Ovary (tissue), 9 donors: ENCODE results near the gene KLHDC8B. TPM values are rescaled to one million over a fixed set of nuclear protein-coding genes. Genes with fewer than 3 reads are reported as not detected.

Experiments
- DNase-seq, 5 donors: peaks; one replicate each; pipeline ENCODE4 v3.0.0-alpha.2; 2019 to 2020
- H3K27ac ChIP-seq, 2 donors: fragments of 200-600 bp; one replicate each; pipeline versions ENCODE4 v1.5.1 to v1.8.0; 2019 to 2022
- H3K27me3 ChIP-seq: fragments of 200-600 bp; one replicate; pipeline ENCODE4 v1.8.0; 2022
- H3K36me3 ChIP-seq: fragments of 200-600 bp; sonication (generic); one replicate; pipeline ENCODE4 v1.5.1; 2019
- H3K4me1 ChIP-seq: one replicate; pipeline ENCODE4 v1.8.1; 2013; ENCODE audit warnings: mild to moderate bottlenecking, moderate library complexity; ENCODE audit not compliant: insufficient read depth
- H3K4me3 ChIP-seq: fragments of 200-600 bp; sonication (generic); one replicate; pipeline ENCODE4 v1.5.1; 2017
- H3K9me3 ChIP-seq, 2 donors: fragments of 200-600 bp in 1 of 2; sonication (generic) in 1 of 2; one replicate each; pipeline versions ENCODE4 v1.5.1 to v1.8.1; 2013 to 2019; ENCODE audit warnings: mild to moderate bottlenecking in 1 of 2, moderate library complexity in 1 of 2
- CTCF ChIP-seq, 3 donors: fragments of 450-650 bp in 2 of 3; fragments of 200-600 bp in 1 of 3; IDR thresholded peaks; one replicate each; pipeline versions ENCODE4 v1.5.1 to v1.8.0; 2016 to 2022; ENCODE audit warnings: antibody characterized with exemption in 3 of 3, mild to moderate bottlenecking in 1 of 3
- EP300 ChIP-seq: sonication (generic); formaldehyde crosslinking; IDR thresholded peaks from one replicate; pipeline ENCODE4 v1.6.1; 2017; ENCODE audit warnings: antibody characterized with exemption
- POLR2A ChIP-seq: fragments of 450-650 bp; IDR thresholded peaks from one replicate; pipeline ENCODE4 v1.6.1; 2017; ENCODE audit warnings: antibody characterized with exemption, mild to moderate bottlenecking, moderate library complexity
- WGBS, 3 donors: extraction: QIAGEN DNeasy Blood & Tissue Kit in 1 of 3; methylation state at CpG; one replicate each; pipeline versions ENCODE4 v1.1.5 to v1.1.7; 2013 to 2017; 5-methylcytosine and 5-hydroxymethylcytosine counted together
- intact Hi-C, 4 donors: fragments of 100-400 bp; cut with DNase I; formaldehyde crosslinking; loops; one replicate each; pipeline versions ENCODE4 v1.11.0 to v1.15.1; 2022 to 2023
- polyA plus RNA-seq, 2 donors: library from polyadenylated mRNA; stranded (reverse); fragments of 200-250 nt in 1 of 2; fragments of 350-450 nt in 1 of 2; fragmentation: Illumina TruSeq in 1 of 2; extraction: RNeasy Lipid Tissue Mini Kit (QIAGEN cat#74804) in 1 of 2; gene quantifications; one replicate each; pipeline ENCODE4 v1.2.3, GENCODE V29; 2013 to 2014
- total RNA-seq, 7 donors: library from RNA; depleted of rRNA in 2 of 7; stranded (reverse); fragments of >200 nt in 2 of 7; fragmentation: NEBNext Ultra II Directional in 3 of 7; extraction: Animal tissue kit (Norgen Biotek cat#: 25700) in 3 of 7; gene quantifications; one replicate each; pipeline versions ENCODE4 v1.1.0 to v1.2.4, GENCODE V29; 2016 to 2023
- donor health status: DM: no; HTN: no; CAD: no; lungs with moderate emphysema.
- donor health status: DM: no; HTN: no; CAD: no.
- donor health status: Bipolar disorder and iron deficiency.
- donor health status: DM: yes; HTN: yes; CAD: no.
- donor health status: DM: no; HTN: no; CAD: no.
- donor health status: DM: yes; HTN: yes; CAD: no.

Gene KLHDC8B
- total and polyA plus RNA-seq, 9 donors: 67.1 to 244 (median 109) TPM

- intact Hi-C loops: loop anchor here (5.0 to 10.0 kb wide), 4 partner anchors 104 to 274 kb away; partner anchors contain the start of genes C3orf62 (in 4 of the 4) and USP4 (in 1 of the 4)
- Histone ChIP-seq H3K27me3 (no peaks in the 10 kb centered on the region), H3K27ac (peak overlapping the region; percentile 75 to 89), H3K9me3 (no peaks in the 10 kb centered on the region), H3K36me3 (no peaks in the 10 kb centered on the region), H3K4me3 (peak overlapping the region; percentile 72), H3K4me1 (peaks cover 14% of the 10 kb centered on the region)
- TF ChIP-seq EP300 (no peak), CTCF (IDR thresholded peaks at IDR 0.05) (no peak), POLR2A (no peak)
- DNase-seq: no peak
- WGBS, 3 donors: 2 to 8% (median 7%) methylated on average over 1 of the region's 1 CpG
Measured at GRCh38 chr3:49170744-49171118, 667 bp upstream of the KLHDC8B start.

GRCh38 chr3:49171775-49172500 is 540 bp downstream of the KLHDC8B start:
- Histone ChIP-seq H3K9me3 (no peaks in the 10 kb centered on the region), H3K27ac (peak overlapping the region; percentile 75 to 89), H3K4me1 (peaks cover 14% of the 10 kb centered on the region), H3K36me3 (no peaks in the 10 kb centered on the region), H3K4me3 (peak overlapping the region; percentile 72), H3K27me3 (no peaks in the 10 kb centered on the region)
- DNase-seq: no peak
- WGBS, 3 donors: 4 to 5% (median 5%) methylated on average over 7 of the region's 7 CpGs
- intact Hi-C loops: loop anchor here (5.0 to 10.0 kb wide), 4 partner anchors 103 to 273 kb away; partner anchors contain the start of genes C3orf62 (in 4 of the 4) and USP4 (in 1 of the 4)
- TF ChIP-seq POLR2A: no peak
- TF ChIP-seq EP300: no peak
- no peak for TF ChIP-seq CTCF (IDR thresholded peaks at IDR 0.05)

- Histone ChIP-seq H3K36me3 (no peaks in the 10 kb centered on the region), H3K27me3 (no peaks in the 10 kb centered on the region), H3K27ac (peak overlapping the region; percentile 75 to 89), H3K4me1 (peaks cover 14% of the 10 kb centered on the region), H3K4me3 (peak overlapping the region; percentile 72), H3K9me3 (no peaks in the 10 kb centered on the region)
- intact Hi-C loops: loop anchor here (5.0 to 10.0 kb wide), 4 partner anchors 102 to 272 kb away; partner anchors contain the start of genes C3orf62 (in 4 of the 4) and USP4 (in 1 of the 4)
- WGBS, 3 donors: 3 to 19% (median 16%) methylated on average over 5 to 7 of the region's 7 CpGs
- TF ChIP-seq POLR2A (no peak), EP300 (no peak), CTCF (IDR thresholded peaks at IDR 0.05) (no peak)
- DNase-seq: peak in 4 of 5 donors; percentile 33 to 50 (median 47)
Measured at GRCh38 chr3:49172551-49173041, 1.2 kb downstream of the KLHDC8B start.

DNA sequence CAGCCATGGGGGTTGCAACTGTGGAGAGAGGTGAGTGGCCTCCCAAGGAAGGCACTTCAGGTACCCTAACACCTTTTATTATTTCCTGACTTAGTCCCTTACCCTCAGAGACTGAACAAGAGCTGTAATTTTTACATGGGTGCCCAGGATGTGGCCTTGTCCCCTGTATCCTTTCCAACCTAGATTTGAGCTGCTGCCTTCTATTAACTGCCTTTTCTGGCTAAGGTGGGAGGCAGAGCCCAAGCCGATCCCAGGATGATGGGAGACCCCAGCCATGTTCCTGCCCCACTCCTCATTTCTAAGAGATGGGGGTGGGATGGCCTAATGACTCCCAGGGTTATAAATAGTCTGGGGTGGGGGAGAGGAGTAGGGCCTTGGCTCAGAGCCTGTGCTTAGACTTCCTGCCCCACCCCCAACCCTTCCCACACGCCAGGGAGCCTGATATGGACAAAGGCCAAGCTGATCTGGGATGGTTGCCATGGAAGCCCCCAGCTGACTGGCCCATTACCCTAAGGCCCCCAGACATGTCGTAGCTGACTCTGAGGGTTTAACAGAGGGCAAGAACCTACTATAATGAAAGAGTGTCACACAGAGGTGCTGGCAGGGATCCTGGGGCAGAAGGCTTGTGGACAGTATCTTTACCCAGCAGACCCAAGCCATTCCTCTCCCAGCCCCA is 1.9 kb downstream of the KLHDC8B start:
- peak; percentile 78 to 87 (median 86) for DNase-seq
- Histone ChIP-seq H3K27ac (peak overlapping the region; percentile 75 to 89), H3K27me3 (no peaks in the 10 kb centered on the region), H3K9me3 (no peaks in the 10 kb centered on the region), H3K4me1 (peaks cover 14% of the 10 kb centered on the region), H3K4me3 (peak overlapping the region; percentile 72), H3K36me3 (no peaks in the 10 kb centered on the region)
- intact Hi-C loops: loop anchor here (5.0 to 10.0 kb wide), 4 partner anchors 102 to 272 kb away; partner anchors contain the start of genes C3orf62 (in 4 of the 4) and USP4 (in 1 of the 4)
- 0 to 4% (median 3%) methylated on average over 3 of the region's 3 CpGs for WGBS, 3 donors
- TF ChIP-seq POLR2A: no peak
